GM12878 (cell line): ENCODE results near the gene OSM. TPM values are rescaled to one million over a fixed set of nuclear protein-coding genes. Genes with fewer than 3 reads are reported as not detected.

ENCODE experiments used
- ATAC-seq: fragments of 200-7000 bp; cut with Tn5 transposase; 3 replicates; pipeline ENCODE4 v1.9.1; 2020; ENCODE audit warnings: mild to moderate bottlenecking, moderate library complexity
- BruUV-seq: library from RNA; stranded (reverse); fragments of 400-500 nt; replicated peaks from 2 replicates; lab custom pipeline; 2021; lab: Mats Ljungman, UMichigan
- CTCF ChIA-PET: fragments of 300-600 bp; sonication (Branson Sonifier 250); formaldehyde crosslinking; extraction: SDS; loops from one replicate; lab custom pipeline; 2021; ENCODE audit warnings: inconsistent platforms; lab: Yijun Ruan, JAX
- POLR2A ChIA-PET: fragments of 350-600 bp; formaldehyde crosslinking; extraction: SDS; loops from one replicate; lab custom pipeline; 2021; ENCODE audit warnings: inconsistent platforms; lab: Charles Lee
- RAD21 ChIA-PET: fragments of 300-600 bp; sonication (Branson Sonifier 250); formaldehyde crosslinking; loops from one replicate; lab custom pipeline; 2023; ENCODE audit warnings: antibody characterized with exemption; ENCODE audit not compliant: unreplicated experiment; lab: Charles Lee
- SMC1A ChIA-PET: fragments of 300-600 bp; sonication (Branson Sonifier 250); formaldehyde crosslinking; loops from one replicate; lab custom pipeline; 2023; ENCODE audit not compliant: unreplicated experiment, uncharacterized antibody; lab: Charles Lee
- DNase-seq: peaks from one replicate; pipeline ENCODE4 v3.0.0-alpha.2; 2011; ENCODE audit warnings: low read depth, low spot score
- FAIRE-seq: peaks from 3 replicates; lab custom pipeline; 2011; peaks lifted over from hg19 to GRCh38; lab: Jason Lieb, UNC
- H2AFZ ChIP-seq: 2 replicates; pipeline ENCODE4 v1.6.0; 2011; ENCODE audit warnings: low read depth, low read length, control low read depth; ENCODE audit not compliant: control insufficient read depth
- H3K27ac ChIP-seq: 2 replicates; pipeline ENCODE4 v1.5.1; 2011; ENCODE audit warnings: control low read depth; ENCODE audit not compliant: control insufficient read depth, insufficient read depth
- H3K27me3 ChIP-seq, 2 experiments: replicated peaks in 1 of 2; 2 replicates each; pipeline versions ENCODE4 v1.6.0 to v1.6.1; 2011; ENCODE audit warnings: low read length in 1 of 2; ENCODE audit not compliant: control insufficient read depth in 2 of 2, insufficient read depth in 2 of 2
- H3K36me3 ChIP-seq, 2 experiments: 2 replicates each; pipeline ENCODE4 v1.5.1; 2011; ENCODE audit warnings: low read length in 1 of 2; ENCODE audit not compliant: control insufficient read depth in 2 of 2, insufficient read depth in 2 of 2
- H3K4me1 ChIP-seq: 2 replicates; pipeline ENCODE4 v1.6.1; 2011; ENCODE audit warnings: mild to moderate bottlenecking, low read length, moderate library complexity, mixed read lengths; ENCODE audit not compliant: control insufficient read depth, insufficient read depth
- H3K4me2 ChIP-seq: 2 replicates; pipeline ENCODE4 v1.6.0; 2011; ENCODE audit warnings: control low read depth; ENCODE audit not compliant: control insufficient read depth, insufficient read depth
- H3K4me3 ChIP-seq: fragments of 200-600 bp; sonication (generic); 2 replicates; pipeline ENCODE4 v1.5.1; 2016
- H3K79me2 ChIP-seq: 2 replicates; pipeline ENCODE4 v1.6.0; 2011; ENCODE audit warnings: low read length; ENCODE audit not compliant: control insufficient read depth, insufficient read depth
- H3K9ac ChIP-seq: 2 replicates; pipeline ENCODE4 v1.8.0; 2011; ENCODE audit warnings: low read length, control low read depth, mixed read lengths; ENCODE audit not compliant: control insufficient read depth, insufficient read depth
- H3K9me3 ChIP-seq: replicated peaks from 3 replicates; pipeline ENCODE4 v1.5.1; 2011; ENCODE audit warnings: mild to moderate bottlenecking, low read length; ENCODE audit not compliant: control insufficient read depth, insufficient read depth
- H4K20me1 ChIP-seq: 2 replicates; pipeline ENCODE4 v1.6.0; 2011; ENCODE audit not compliant: control insufficient read depth, insufficient read depth
- BCL11A ChIP-seq: IDR thresholded peaks from 2 replicates; pipeline ENCODE4 v1.6.1; 2011; ENCODE audit warnings: low read depth, low read length
- HCFC1 ChIP-seq: fragments of 150-350 bp; IDR thresholded peaks from 2 replicates; pipeline ENCODE4 v1.6.1; 2014; ENCODE audit warnings: low read length
- ZBTB40 ChIP-seq: fragments of 450-650 bp; IDR thresholded peaks from 2 replicates; pipeline ENCODE4 v1.6.1; 2016; ENCODE audit warnings: mild to moderate bottlenecking, moderate library complexity, borderline replicate concordance
- ZNF217 ChIP-seq: fragments of 450-650 bp; IDR thresholded peaks from 2 replicates; pipeline ENCODE4 v1.6.1; 2017; ENCODE audit warnings: antibody characterized with exemption, mild to moderate bottlenecking
- ZNF24 ChIP-seq: fragments of 450-650 bp; IDR thresholded peaks from 2 replicates; pipeline ENCODE4 v1.6.1; 2017; ENCODE audit warnings: antibody characterized with exemption, mild to moderate bottlenecking
- WGBS: methylation state at CpG from one replicate; pipeline ENCODE4 v1.1.6; 2016; ENCODE audit warnings: low lambda C conversion rate; ENCODE audit not compliant: insufficient replicate concordance, insufficient coverage; ENCODE audit errors: missing lambda C conversion rate; 5-methylcytosine and 5-hydroxymethylcytosine counted together
- in situ Hi-C: fragments of 300-500 bp; cut with MboI; formaldehyde crosslinking; loops from 9 replicates; pipeline ENCODE4 v1.14.3; 2018; ENCODE audit warnings: mixed read lengths
- intact Hi-C: fragments of 100-400 bp; cut with micrococcal nuclease; formaldehyde crosslinking; loops from one replicate; pipeline ENCODE4 v1.14.2; 2022; ENCODE audit not compliant: unreplicated experiment
- polyA plus RNA-seq, 11 experiments: library from polyadenylated mRNA; depleted of rRNA in 4 of 11; unstranded in 6 of 11; stranded (reverse) in 5 of 11; fragments of >200 nt; fragmentation: Nextera tagmentation in 4 of 11; fragmentation: Illumina TruSeq in 1 of 11; extraction: Ambion mirVana in 4 of 11; extraction: Trizol in 1 of 11; gene quantifications; 1 replicate in 1 of 11; 2 replicates in 10 of 11; pipeline versions ENCODE4 v1.2.1 to v1.2.3, GENCODE V29; 2011 to 2016; ENCODE audit warnings: inconsistent platforms in 2 of 11, missing spikeins in 2 of 11, low read depth in 1 of 11
- total RNA-seq, 4 experiments: library from RNA; depleted of rRNA in 3 of 4; stranded (reverse); fragments of >200 nt in 3 of 4; fragmentation: Illumina TruSeq in 1 of 4; extraction: Trizol in 1 of 4; gene quantifications; 2 replicates each; pipeline versions ENCODE4 v1.2.1 to v1.2.3, GENCODE V29; 2013 to 2021
- TF ChIP-seq, protein P1 (sequence below): fragments of 450-650 bp; IDR thresholded peaks from 2 replicates; pipeline ENCODE4 v1.6.1; 2017; ENCODE audit warnings: mild to moderate bottlenecking, moderate library complexity

Gene OSM
- total and polyA plus RNA-seq, 10 of the 15 experiments (the other 5 are each of a cell fraction or from before 2014, with no cell fraction given) = 0.06 to 1.4 (median 0.59) TPM

GRCh38 chr22:30312053-30312452, 45.4 kb upstream of the OSM start:
- intact Hi-C loops (no loop called here), in situ Hi-C loops (no loop called here)
- H3K4me3 ChIP-seq = no peak overlapping the region
- peaks cover 76% of the 10 kb centered on the region for H3K79me2 ChIP-seq
- POLR2A ChIA-PET = interaction anchor here (16.1 kb wide), 1 partner anchor 14 kb away, joined by 198 read pairs; the partner anchor contains the start of gene TBC1D10A
- SMC1A ChIA-PET = interaction anchor here (1.2 to 8.7 kb wide), 5 partner anchors 10 to 432 kb away, joined by 3 to 92 read pairs (median 5); partner anchors contain the start of gene TBC1D10A
- peak overlapping the region; percentile 87 for H3K27ac ChIP-seq
- no peak overlapping the region for H2AFZ ChIP-seq
- no peak for ATAC-seq
- TF ChIP-seq, protein P1, sequence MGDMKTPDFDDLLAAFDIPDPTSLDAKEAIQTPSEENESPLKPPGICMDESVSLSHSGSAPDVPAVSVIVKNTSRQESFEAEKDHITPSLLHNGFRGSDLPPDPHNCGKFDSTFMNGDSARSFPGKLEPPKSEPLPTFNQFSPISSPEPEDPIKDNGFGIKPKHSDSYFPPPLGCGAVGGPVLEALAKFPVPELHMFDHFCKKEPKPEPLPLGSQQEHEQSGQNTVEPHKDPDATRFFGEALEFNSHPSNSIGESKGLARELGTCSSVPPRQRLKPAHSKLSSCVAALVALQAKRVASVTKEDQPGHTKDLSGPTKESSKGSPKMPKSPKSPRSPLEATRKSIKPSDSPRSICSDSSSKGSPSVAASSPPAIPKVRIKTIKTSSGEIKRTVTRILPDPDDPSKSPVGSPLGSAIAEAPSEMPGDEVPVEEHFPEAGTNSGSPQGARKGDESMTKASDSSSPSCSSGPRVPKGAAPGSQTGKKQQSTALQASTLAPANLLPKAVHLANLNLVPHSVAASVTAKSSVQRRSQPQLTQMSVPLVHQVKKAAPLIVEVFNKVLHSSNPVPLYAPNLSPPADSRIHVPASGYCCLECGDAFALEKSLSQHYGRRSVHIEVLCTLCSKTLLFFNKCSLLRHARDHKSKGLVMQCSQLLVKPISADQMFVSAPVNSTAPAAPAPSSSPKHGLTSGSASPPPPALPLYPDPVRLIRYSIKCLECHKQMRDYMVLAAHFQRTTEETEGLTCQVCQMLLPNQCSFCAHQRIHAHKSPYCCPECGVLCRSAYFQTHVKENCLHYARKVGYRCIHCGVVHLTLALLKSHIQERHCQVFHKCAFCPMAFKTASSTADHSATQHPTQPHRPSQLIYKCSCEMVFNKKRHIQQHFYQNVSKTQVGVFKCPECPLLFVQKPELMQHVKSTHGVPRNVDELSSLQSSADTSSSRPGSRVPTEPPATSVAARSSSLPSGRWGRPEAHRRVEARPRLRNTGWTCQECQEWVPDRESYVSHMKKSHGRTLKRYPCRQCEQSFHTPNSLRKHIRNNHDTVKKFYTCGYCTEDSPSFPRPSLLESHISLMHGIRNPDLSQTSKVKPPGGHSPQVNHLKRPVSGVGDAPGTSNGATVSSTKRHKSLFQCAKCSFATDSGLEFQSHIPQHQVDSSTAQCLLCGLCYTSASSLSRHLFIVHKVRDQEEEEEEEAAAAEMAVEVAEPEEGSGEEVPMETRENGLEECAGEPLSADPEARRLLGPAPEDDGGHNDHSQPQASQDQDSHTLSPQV = no peak
- TF ChIP-seq ZBTB40 (no peak), HCFC1 (no peak), ZNF217 (no peak), BCL11A (no peak), ZNF24 (no peak)
- no peak for DNase-seq
- no peak for FAIRE-seq
- RAD21 ChIA-PET = interaction anchor here (0.8 to 2.5 kb wide), 3 partner anchors 7 to 24 kb away, joined by 4 to 8 read pairs (median 4); partner anchors contain the start of gene TBC1D10A
- BruUV-seq = no TSS peak
- H3K27me3 ChIP-seq = no peaks in the 10 kb centered on the region
- peaks cover 0 to 4% of the 10 kb centered on the region in 2 experiments; a peak in 2 of 4 replicates for H3K36me3 ChIP-seq
- H4K20me1 ChIP-seq = no peaks in the 10 kb centered on the region
- H3K9ac ChIP-seq = no peak overlapping the region; the same call in 1 of the 2 replicates
- H3K4me2 ChIP-seq = peak overlapping the region; percentile 89
- H3K4me1 ChIP-seq = peaks cover 90% of the 10 kb centered on the region
- CTCF ChIA-PET = interaction anchor here (1.0 to 18.4 kb wide), 2 partner anchors 23 to 79 kb away, joined by 3 to 177 read pairs; partner anchors contain the start of gene CASTOR1
- 93% methylated on average over 6 of the region's 6 CpGs for WGBS
- H3K9me3 ChIP-seq = no peaks in the 10 kb centered on the region
